ENCODE data around the gene PUSL1. TPM values are rescaled to one million over a fixed set of nuclear protein-coding genes. Genes with fewer than 3 reads are reported as not detected.
A peak's percentile ranks its signal among the peaks of the same experiment; 100 is the strongest.

PUSL1 gene
- total and polyA plus RNA-seq, 2 of the 13 experiments (the other 11 are each of a cell fraction or from before 2014, with no cell fraction given), result 8.3 to 22.2 TPM

- Histone ChIP-seq H3K79me2 (ENCODE audit: insufficient read depth, low read length) (peaks cover 21% of the 10 kb centered on the region), H4K20me1 (ENCODE audit: insufficient read depth, low read length) (peaks cover 10% of the 10 kb centered on the region; the same call in 1 of the 2 replicates), H2AFZ (ENCODE audit: low read length) (no peak overlapping the region), H3K4me1 (ENCODE audit: insufficient read depth, low read length) (peaks cover 27% of the 10 kb centered on the region), H3K9ac (ENCODE audit: insufficient read depth, low read depth, low read length) (no peak overlapping the region), H3K4me2 (ENCODE audit: low read depth, low read length) (peak overlapping the region; percentile 32), H3K9me3 (ENCODE audit: low read length) (no peaks in the 10 kb centered on the region), H3K27ac (ENCODE audit: extremely low read length, insufficient read depth, low read length) (no peak overlapping the region), H3K27me3 (ENCODE audit: control insufficient read depth in 1 of 2, insufficient read depth in 2 of 2, low read length in 2 of 2) (no peaks in the 10 kb centered on the region), H3K4me3 (replicated peaks in 1 of 3; ENCODE audit: insufficient read depth in 1 of 3, low read depth in 2 of 3, low read length in 3 of 3) (peak overlapping the region in 1 of 3 experiments; percentile 10; a peak in 2 of 6 replicates), H3K36me3 (replicated peaks in 1 of 2; ENCODE audit: control insufficient read depth in 1 of 2, insufficient read depth in 2 of 2, low read length in 2 of 2) (no peaks in the 10 kb centered on the region)
- CTCF ChIA-PET (ENCODE audit: low intra/inter-chr PET ratio, low total read pairs), result no interaction called here
- WGBS (ENCODE audit: low lambda C conversion rate), result 63% methylated on average over 10 of the region's 29 CpGs
- ATAC-seq, result peak; percentile 1; the same call in 1 of the 3 replicates
- BruUV-seq (replicated peaks), result no TSS peak
- in situ Hi-C loops (cut with HindIII; ENCODE audit: extremely low pct_ligation_motif_present, low pct_unique_long_range_greater_than_20kb) (no loop called here), intact Hi-C loops (cut with micrococcal nuclease; ENCODE audit: unreplicated experiment) (no loop called here)
- no peak for FAIRE-seq
- POLR2A ChIA-PET, result interaction anchor here (0.8 to 1.8 kb wide), 4 partner anchors 9 to 81 kb away, joined by 3 to 7 read pairs (median 5); partner anchors contain the start of gene AURKAIP1
- no peak for DNase-seq (ENCODE audit: low spot score)
- no peak for TF ChIP-seq SMAD9 (CRISPR knock-in tag; IDR thresholded peaks at IDR 0.05)
- no peak for TF ChIP-seq ZNF563 (CRISPR knock-in tag; IDR thresholded peaks at IDR 0.05)
- peak; percentile 67 for TF ChIP-seq ZNF263 (CRISPR knock-in tag; IDR thresholded peaks at IDR 0.05)
- TF ChIP-seq ZNF333 (CRISPR knock-in tag; IDR thresholded peaks at IDR 0.05; ENCODE audit: borderline replicate concordance), result no peak
- 0 out of 2 replicates have a peak, but pooled peaks have one; percentile 13 for TF ChIP-seq ZBTB33 (CRISPR knock-in tag; IDR thresholded peaks at IDR 0.05)
- no peak for TF ChIP-seq NFIC (IDR thresholded peaks at IDR 0.05; ENCODE audit: low read length)
- TF ChIP-seq ZMAT5 (CRISPR knock-in tag; IDR thresholded peaks at IDR 0.05; ENCODE audit: borderline replicate concordance, low read depth), result no peak
- no peak for TF ChIP-seq ZNF446 (CRISPR knock-in tag; IDR thresholded peaks at IDR 0.05)
- TF ChIP-seq NFE2 (CRISPR knock-in tag; IDR thresholded peaks at IDR 0.05), result no peak
- no peak for TF ChIP-seq TFE3 (CRISPR knock-in tag; IDR thresholded peaks at IDR 0.05)
- TF ChIP-seq KLF13 (CRISPR knock-in tag; IDR thresholded peaks at IDR 0.05), result 0 out of 2 replicates have a peak, but pooled peaks have one; percentile 22
- no peak for TF ChIP-seq HMGXB4 (CRISPR knock-in tag; IDR thresholded peaks at IDR 0.05; ENCODE audit: borderline replicate concordance in 1 of 2, low read depth in 1 of 2)
- TF ChIP-seq CC2D1A (CRISPR knock-in tag; IDR thresholded peaks at IDR 0.05), result no peak
- TF ChIP-seq ZNF207 (IDR thresholded peaks at IDR 0.05; ENCODE audit: borderline replicate concordance), result no peak
Observed at GRCh38 chr1:1351511-1352427, 43.4 kb downstream of the PUSL1 start.

Measured in HepG2 (cell line).